ENCODE measurements around the gene RHBDF2. TPM values are rescaled to one million over a fixed set of nuclear protein-coding genes. Genes with fewer than 3 reads are reported as not detected.

Gene RHBDF2
- total and polyA plus RNA-seq, 2 experiments from 2014 or later: 8.7 to 18.7 TPM

DNA sequence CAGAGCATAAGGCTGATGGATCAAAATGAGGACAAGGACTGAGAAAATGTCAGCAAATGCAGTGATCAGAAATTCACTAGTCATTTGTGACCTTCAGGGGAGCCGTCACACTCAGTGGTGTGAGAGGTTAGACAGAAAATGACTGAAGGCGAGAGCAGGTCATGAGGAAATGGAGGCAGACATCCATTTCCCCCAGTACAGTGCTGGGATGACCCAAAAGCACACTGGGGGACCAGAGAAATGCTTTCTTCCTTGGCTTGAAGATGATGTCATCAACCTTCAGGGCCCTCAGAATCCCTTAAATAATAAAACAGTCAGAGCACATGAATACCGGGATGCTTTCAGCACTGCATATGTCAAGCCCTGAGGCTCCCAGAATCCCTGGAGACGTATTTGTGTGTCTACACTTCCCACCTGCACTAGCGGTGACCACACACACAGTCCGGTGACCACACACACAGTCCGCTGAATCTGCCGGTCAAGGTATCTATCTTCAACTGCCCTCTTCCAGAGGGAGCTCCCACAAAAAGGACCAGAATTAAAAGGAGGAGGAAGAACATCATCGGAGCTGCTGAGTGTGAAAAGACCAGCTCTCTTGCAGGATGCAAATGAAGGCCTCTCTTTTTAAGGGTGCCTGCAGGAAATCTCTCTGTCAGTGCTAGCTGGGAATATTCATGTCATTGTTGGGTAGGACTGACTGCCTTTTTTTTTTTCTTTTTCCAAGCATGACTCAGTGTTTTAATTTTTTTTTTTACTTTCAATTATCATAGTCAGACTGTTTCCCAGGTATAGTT lies 56.5 kb downstream of the RHBDF2 start:
- Histone ChIP-seq H3K27me3 (no peaks in the 10 kb centered on the region), H3K4me3 (no peak overlapping the region), H3K36me3 (no peaks in the 10 kb centered on the region), H3K9me3 (ENCODE audit: low read depth) (no peaks in the 10 kb centered on the region), H3K4me1 (ENCODE audit: low read depth) (peaks cover 63% of the 10 kb centered on the region), H3K27ac (no peak overlapping the region)
- TF ChIP-seq, protein P1, sequence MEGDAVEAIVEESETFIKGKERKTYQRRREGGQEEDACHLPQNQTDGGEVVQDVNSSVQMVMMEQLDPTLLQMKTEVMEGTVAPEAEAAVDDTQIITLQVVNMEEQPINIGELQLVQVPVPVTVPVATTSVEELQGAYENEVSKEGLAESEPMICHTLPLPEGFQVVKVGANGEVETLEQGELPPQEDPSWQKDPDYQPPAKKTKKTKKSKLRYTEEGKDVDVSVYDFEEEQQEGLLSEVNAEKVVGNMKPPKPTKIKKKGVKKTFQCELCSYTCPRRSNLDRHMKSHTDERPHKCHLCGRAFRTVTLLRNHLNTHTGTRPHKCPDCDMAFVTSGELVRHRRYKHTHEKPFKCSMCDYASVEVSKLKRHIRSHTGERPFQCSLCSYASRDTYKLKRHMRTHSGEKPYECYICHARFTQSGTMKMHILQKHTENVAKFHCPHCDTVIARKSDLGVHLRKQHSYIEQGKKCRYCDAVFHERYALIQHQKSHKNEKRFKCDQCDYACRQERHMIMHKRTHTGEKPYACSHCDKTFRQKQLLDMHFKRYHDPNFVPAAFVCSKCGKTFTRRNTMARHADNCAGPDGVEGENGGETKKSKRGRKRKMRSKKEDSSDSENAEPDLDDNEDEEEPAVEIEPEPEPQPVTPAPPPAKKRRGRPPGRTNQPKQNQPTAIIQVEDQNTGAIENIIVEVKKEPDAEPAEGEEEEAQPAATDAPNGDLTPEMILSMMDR (IDR thresholded peaks at IDR 0.05; ENCODE audit: low read depth, low read length): no peak
- no peak for DNase-seq (ENCODE audit: low read depth in 1 of 2, low spot score in 1 of 2)

DNA sequence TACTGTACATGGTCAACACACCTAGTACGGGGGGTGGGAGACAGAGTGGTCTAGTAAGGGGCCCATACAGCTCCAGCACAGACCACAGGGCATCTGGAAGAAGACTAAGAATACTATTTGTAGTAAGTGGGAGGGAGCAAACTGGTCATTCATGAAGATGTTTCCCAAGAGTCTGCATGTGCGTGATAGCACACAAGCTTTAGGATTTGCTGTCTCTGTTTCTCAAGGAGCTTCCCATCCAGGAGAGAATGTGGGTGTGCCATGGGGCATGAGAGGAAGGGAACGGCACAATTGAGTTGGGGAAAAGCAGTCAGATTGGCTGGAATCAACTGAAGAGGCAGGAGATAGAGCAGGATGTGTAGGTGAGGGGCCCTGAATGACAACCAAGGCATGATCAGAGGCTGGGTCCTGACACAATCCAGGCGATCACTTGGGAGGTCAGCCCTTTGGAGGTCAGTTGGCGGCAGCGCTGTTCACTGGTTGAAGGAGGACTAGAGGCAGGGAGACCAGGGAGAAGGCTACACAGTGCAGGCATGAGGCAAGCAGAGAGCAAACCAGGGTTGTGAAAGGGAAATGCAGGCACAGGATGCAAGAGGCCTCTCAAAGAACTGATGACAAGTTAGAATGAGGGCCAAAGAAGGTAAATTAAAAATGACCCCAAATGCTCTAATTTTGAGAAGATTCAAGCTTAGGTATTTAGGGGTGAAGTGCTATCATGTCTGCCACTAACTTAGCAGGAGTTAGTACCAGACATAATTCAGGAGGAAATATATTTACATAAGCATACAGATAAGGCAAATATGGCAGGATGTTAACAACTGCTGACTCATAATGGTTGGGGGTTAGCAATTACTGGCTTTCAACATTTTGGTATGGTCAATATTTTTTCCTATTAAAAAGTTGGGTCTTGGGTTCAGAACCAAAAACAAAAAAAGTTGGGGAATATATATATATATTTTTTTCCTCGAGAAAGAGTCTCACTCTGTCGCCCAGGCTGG lies 58.6 kb downstream of the RHBDF2 start:
- H3K36me3 ChIP-seq: no peaks in the 10 kb centered on the region
- DNase-seq (ENCODE audit: low read depth in 1 of 2, low spot score in 1 of 2): peak in 1 of 2 donors; percentile 55
- H3K27ac ChIP-seq: no peak overlapping the region
- H3K4me1 ChIP-seq (ENCODE audit: low read depth): peaks cover 46% of the 10 kb centered on the region
- no peak overlapping the region for H3K4me3 ChIP-seq
- TF ChIP-seq, protein P1 (IDR thresholded peaks at IDR 0.05; ENCODE audit: low read depth, low read length): no peak
- no peaks in the 10 kb centered on the region for H3K9me3 ChIP-seq (ENCODE audit: low read depth)
- no peaks in the 10 kb centered on the region for H3K27me3 ChIP-seq

DNA sequence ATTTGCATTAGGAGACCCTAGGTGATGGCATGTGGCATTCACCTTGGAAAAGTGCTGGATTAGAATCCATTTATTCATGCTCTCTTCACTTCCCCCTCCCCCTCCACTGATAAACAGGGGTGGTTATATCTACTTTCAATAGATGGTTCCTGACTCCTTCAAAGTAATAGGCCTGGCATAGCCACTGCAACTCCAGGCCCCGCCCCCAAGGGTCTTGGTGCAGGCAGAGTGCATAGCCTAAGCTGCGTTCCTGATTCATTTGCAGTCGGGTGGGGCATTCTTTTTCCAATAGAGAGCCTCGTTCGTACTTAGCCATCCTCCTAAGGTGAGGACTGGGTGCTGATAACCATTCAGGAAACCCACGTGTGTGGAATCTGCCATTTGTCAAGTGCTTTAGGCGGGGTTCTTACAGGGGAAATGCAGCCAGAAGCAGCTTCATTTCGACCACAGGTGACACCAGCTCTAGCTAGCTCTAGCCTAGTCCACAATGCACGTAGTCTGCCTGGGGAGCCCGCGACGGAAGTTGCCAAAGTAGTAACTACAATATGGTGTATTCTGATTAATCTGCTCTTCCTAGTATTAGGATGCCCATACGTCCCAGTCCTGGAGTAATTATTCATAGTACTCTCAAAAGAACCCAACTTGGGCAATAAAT lies 59.4 kb downstream of the RHBDF2 start:
- Histone ChIP-seq H3K4me3 (no peak overlapping the region), H3K9me3 (ENCODE audit: low read depth) (no peaks in the 10 kb centered on the region), H3K27ac (no peak overlapping the region), H3K36me3 (no peaks in the 10 kb centered on the region), H3K4me1 (ENCODE audit: low read depth) (peaks cover 38% of the 10 kb centered on the region), H3K27me3 (no peaks in the 10 kb centered on the region)
- TF ChIP-seq, protein P1 (IDR thresholded peaks at IDR 0.05; ENCODE audit: low read depth, low read length): no peak
- peak in 1 of 2 donors; percentile 49 for DNase-seq (ENCODE audit: low read depth in 1 of 2, low spot score in 1 of 2)

DNA sequence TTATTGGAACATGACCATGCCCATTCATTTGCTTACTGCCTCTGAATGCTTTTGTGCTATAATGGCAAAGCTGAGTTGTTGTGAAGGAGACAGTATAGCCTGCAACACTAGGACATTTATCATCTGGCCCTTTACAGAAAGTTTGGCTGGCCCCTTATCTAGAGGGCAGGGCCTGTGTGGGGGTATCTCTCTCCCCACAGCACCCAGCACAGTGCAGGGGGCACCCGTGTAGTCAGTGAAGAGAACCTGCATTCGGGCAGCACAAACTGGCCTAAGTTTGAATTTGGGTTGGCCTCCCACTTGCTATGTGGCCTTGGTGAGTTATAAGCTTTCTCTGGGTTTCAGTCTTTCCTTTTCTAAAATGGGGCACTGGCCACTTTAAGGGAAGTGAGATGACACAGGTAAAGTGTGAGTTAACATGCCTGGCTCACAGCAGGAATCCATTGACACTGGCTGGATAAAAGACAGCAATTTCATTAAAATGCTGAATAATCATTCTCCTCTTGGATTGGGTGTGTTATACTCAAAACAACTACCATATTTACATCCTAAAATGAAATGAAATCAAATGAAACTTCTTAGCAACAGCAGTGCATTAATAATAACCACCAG lies 60.4 kb downstream of the RHBDF2 start:
- TF ChIP-seq, protein P1 (IDR thresholded peaks at IDR 0.05; ENCODE audit: low read depth, low read length): no peak
- H3K36me3 ChIP-seq: no peaks in the 10 kb centered on the region
- peaks cover 33% of the 10 kb centered on the region for H3K4me1 ChIP-seq (ENCODE audit: low read depth)
- no peak for DNase-seq (ENCODE audit: low read depth in 1 of 2, low spot score in 1 of 2)
- no peaks in the 10 kb centered on the region for H3K9me3 ChIP-seq (ENCODE audit: low read depth)
- no peaks in the 10 kb centered on the region for H3K27me3 ChIP-seq
- peak overlapping the region; percentile 16 for H3K27ac ChIP-seq
- H3K4me3 ChIP-seq: no peak overlapping the region

All from cardiac muscle cell (in vitro differentiated cells and primary cell).